GM23338 (cell line): ENCODE results near the gene CLNK. TPM values are rescaled to one million over a fixed set of nuclear protein-coding genes. Genes with fewer than 3 reads are reported as not detected.

Source experiments
- ATAC-seq: fragments of 200-7000 bp; cut with Tn5 transposase; 3 replicates; pipeline ENCODE4 v1.9.1; 2020
- DNase-seq: peaks from one replicate; pipeline ENCODE4 v3.0.0-alpha.2; 2015; ENCODE audit warnings: low spot score
- H2AFZ ChIP-seq: fragments of 200-600 bp; sonication (generic); 2 replicates; pipeline ENCODE4 v1.8.0; 2016; ENCODE audit warnings: antibody characterized with exemption, mild to moderate bottlenecking, moderate library complexity
- H3F3A ChIP-seq: fragments of 200-600 bp; sonication (generic); replicated peaks from 2 replicates; pipeline ENCODE4 v1.8.0; 2017; ENCODE audit warnings: antibody characterized with exemption, mixed run types, low read depth
- H3K27ac ChIP-seq: fragments of 200-600 bp; sonication (generic); 2 replicates; pipeline ENCODE4 v1.6.1; 2016; ENCODE audit warnings: low read depth
- H3K27me3 ChIP-seq: fragments of 200-600 bp; sonication (generic); 2 replicates; pipeline ENCODE4 v1.8.0; 2016; ENCODE audit warnings: mild to moderate bottlenecking, mixed run types, moderate library complexity; ENCODE audit not compliant: insufficient read depth
- H3K36me3 ChIP-seq: fragments of 200-600 bp; sonication (generic); 2 replicates; pipeline ENCODE4 v1.8.0; 2016; ENCODE audit warnings: mild to moderate bottlenecking; ENCODE audit not compliant: insufficient read depth
- H3K4me1 ChIP-seq: fragments of 200-600 bp; sonication (generic); 2 replicates; pipeline ENCODE4 v1.8.0; 2016; ENCODE audit warnings: mild to moderate bottlenecking, moderate library complexity; ENCODE audit not compliant: insufficient read depth
- H3K4me2 ChIP-seq: fragments of 200-600 bp; sonication (generic); 2 replicates; pipeline ENCODE4 v1.7.1; 2017; ENCODE audit warnings: mixed run types
- H3K4me3 ChIP-seq: fragments of 200-600 bp; sonication (generic); 2 replicates; pipeline ENCODE4 v1.6.1; 2016; ENCODE audit warnings: mixed run types
- H3K79me2 ChIP-seq: fragments of 200-600 bp; sonication (generic); replicated peaks from 2 replicates; pipeline ENCODE4 v1.8.0; 2017; ENCODE audit warnings: mild to moderate bottlenecking; ENCODE audit not compliant: insufficient read depth
- H3K9me2 ChIP-seq: fragments of 200-600 bp; sonication (generic); 2 replicates; pipeline ENCODE4 v1.8.0; 2017; ENCODE audit not compliant: insufficient read depth
- H4K20me1 ChIP-seq: fragments of 200-600 bp; sonication (generic); replicated peaks from 2 replicates; pipeline ENCODE4 v1.8.0; 2017; ENCODE audit warnings: mild to moderate bottlenecking; ENCODE audit not compliant: insufficient read depth
- H3K27ac Mint-ChIP-seq: 2 replicates; pipeline ENCODE4 v1.8.0; 2020; ENCODE audit warnings: inconsistent platforms, mild to moderate bottlenecking, moderate library complexity, mixed read lengths
- H3K27me3 Mint-ChIP-seq: 3 replicates; pipeline ENCODE4 v1.8.0; 2022; ENCODE audit warnings: low read depth, mild to moderate bottlenecking, moderate library complexity, mixed read lengths, inconsistent platforms; ENCODE audit not compliant: insufficient read depth, poor library complexity
- H3K36me3 Mint-ChIP-seq: 3 replicates; pipeline ENCODE4 v1.8.0; 2021; ENCODE audit warnings: low read depth, mild to moderate bottlenecking, inconsistent platforms, moderate library complexity, mixed read lengths
- H3K4me1 Mint-ChIP-seq: 3 replicates; pipeline ENCODE4 v1.8.0; 2020; ENCODE audit warnings: mild to moderate bottlenecking, inconsistent platforms, mixed read lengths
- H3K4me3 Mint-ChIP-seq: 3 replicates; pipeline ENCODE4 v1.8.0; 2021; ENCODE audit warnings: moderate library complexity, mild to moderate bottlenecking, inconsistent platforms, mixed read lengths
- H3K9me3 Mint-ChIP-seq: 3 replicates; pipeline ENCODE4 v1.8.0; 2020; ENCODE audit warnings: moderate library complexity, mild to moderate bottlenecking, inconsistent platforms, mixed read lengths
- CREB1 ChIP-seq: fragments of 250-450 bp; sonication (Bioruptor Pico); IDR thresholded peaks from 2 replicates; pipeline ENCODE4 v1.5.0; 2020; ENCODE audit warnings: low read depth, mild to moderate bottlenecking, moderate library complexity
- ETS1 ChIP-seq: IDR thresholded peaks from 2 replicates; pipeline ENCODE4 v1.6.1; 2016; ENCODE audit warnings: antibody characterized with exemption
- EZH2 ChIP-seq: fragments of 200-600 bp; sonication (generic); IDR thresholded peaks from one replicate; pipeline ENCODE4 v1.8.0; 2017; ENCODE audit warnings: antibody characterized with exemption, mild to moderate bottlenecking, low read depth; ENCODE audit not compliant: unreplicated experiment
- JUNB ChIP-seq: IDR thresholded peaks from one replicate; pipeline ENCODE4 v1.6.1; 2016; ENCODE audit warnings: antibody characterized with exemption; ENCODE audit not compliant: unreplicated experiment
- NANOG ChIP-seq: IDR thresholded peaks from 2 replicates; pipeline ENCODE4 v1.6.1; 2016; ENCODE audit warnings: antibody characterized with exemption, borderline replicate concordance
- POLR2AphosphoS5 ChIP-seq: IDR thresholded peaks from 2 replicates; pipeline ENCODE4 v1.6.1; 2016; ENCODE audit warnings: antibody characterized with exemption, low read depth
- REST ChIP-seq: IDR thresholded peaks from one replicate; pipeline ENCODE4 v1.6.1; 2018; ENCODE audit warnings: antibody characterized with exemption; ENCODE audit not compliant: unreplicated experiment
- STAT1 ChIP-seq: IDR thresholded peaks from one replicate; pipeline ENCODE4 v1.6.1; 2016; ENCODE audit warnings: antibody characterized with exemption; ENCODE audit not compliant: unreplicated experiment
- ZNF114 ChIP-seq: fragments of 250-450 bp; sonication (Bioruptor Pico); IDR thresholded peaks from 2 replicates; pipeline ENCODE4 v1.5.0; 2020; ENCODE audit warnings: mild to moderate bottlenecking, moderate library complexity
- ZNF331 ChIP-seq: fragments of 250-450 bp; sonication (Bioruptor Pico); IDR thresholded peaks from 2 replicates; pipeline ENCODE4 v1.5.0; 2020; ENCODE audit warnings: low read depth, mild to moderate bottlenecking, moderate library complexity
- polyA plus RNA-seq: library from polyadenylated mRNA; unstranded; fragments of >200 nt; fragmentation: Nextera tagmentation; extraction: Ambion mirVana; gene quantifications from 2 replicates; pipeline ENCODE4 v1.2.1, GENCODE V29; 2016
- total RNA-seq: library from RNA; depleted of rRNA; stranded (reverse); fragments of >200 nt; shearing (Covaris generic); gene quantifications from 2 replicates; pipeline ENCODE4 v1.2.3, GENCODE V29; 2014
- TF ChIP-seq, protein P1 (sequence below), 2 experiments: fragments of 200-600 bp in 1 of 2; sonication (generic) in 1 of 2; conservative IDR thresholded peaks; 2 replicates each; pipeline versions ENCODE4 v1.5.1 to v1.6.1; 2016 to 2017; ENCODE audit warnings: antibody characterized with exemption in 2 of 2, low read depth in 2 of 2, mild to moderate bottlenecking in 2 of 2, moderate library complexity in 1 of 2

CLNK gene
- total and polyA plus RNA-seq, 2 experiments from 2014 or later = not detected

DNA sequence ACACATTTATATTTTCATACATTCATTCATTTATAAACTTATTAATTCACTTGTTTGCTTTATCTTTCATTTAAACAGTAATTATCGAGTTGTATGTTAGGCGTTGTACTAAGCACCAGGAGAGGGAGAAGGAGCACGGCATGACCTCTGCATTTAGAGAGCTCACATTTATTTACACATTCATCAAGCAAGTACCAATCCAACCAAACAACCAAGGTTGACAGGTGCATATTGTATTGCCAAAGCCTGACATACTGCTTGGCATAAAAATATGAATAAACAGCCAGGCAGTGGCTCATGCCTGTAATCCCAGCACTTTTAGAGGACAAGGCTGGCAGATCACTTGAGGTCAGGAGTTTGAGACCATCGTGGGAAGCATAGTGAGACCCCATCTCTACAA is 37.0 kb upstream of the CLNK start (continued):
- TF ChIP-seq ETS1 = no peak
- TF ChIP-seq JUNB = no peak
- no peak for TF ChIP-seq EZH2
- no peak for TF ChIP-seq CREB1 (CRISPR knock-in tag)
- TF ChIP-seq ZNF114 = no peak
- no peak for TF ChIP-seq ZNF331 (CRISPR knock-in tag)
- no peak for TF ChIP-seq POLR2AphosphoS5
- TF ChIP-seq, protein P1, sequence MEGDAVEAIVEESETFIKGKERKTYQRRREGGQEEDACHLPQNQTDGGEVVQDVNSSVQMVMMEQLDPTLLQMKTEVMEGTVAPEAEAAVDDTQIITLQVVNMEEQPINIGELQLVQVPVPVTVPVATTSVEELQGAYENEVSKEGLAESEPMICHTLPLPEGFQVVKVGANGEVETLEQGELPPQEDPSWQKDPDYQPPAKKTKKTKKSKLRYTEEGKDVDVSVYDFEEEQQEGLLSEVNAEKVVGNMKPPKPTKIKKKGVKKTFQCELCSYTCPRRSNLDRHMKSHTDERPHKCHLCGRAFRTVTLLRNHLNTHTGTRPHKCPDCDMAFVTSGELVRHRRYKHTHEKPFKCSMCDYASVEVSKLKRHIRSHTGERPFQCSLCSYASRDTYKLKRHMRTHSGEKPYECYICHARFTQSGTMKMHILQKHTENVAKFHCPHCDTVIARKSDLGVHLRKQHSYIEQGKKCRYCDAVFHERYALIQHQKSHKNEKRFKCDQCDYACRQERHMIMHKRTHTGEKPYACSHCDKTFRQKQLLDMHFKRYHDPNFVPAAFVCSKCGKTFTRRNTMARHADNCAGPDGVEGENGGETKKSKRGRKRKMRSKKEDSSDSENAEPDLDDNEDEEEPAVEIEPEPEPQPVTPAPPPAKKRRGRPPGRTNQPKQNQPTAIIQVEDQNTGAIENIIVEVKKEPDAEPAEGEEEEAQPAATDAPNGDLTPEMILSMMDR (conservative IDR thresholded peaks at IDR 0.05; ENCODE audit: low read depth in 2 of 2) = no peak
- no peak for TF ChIP-seq NANOG
- TF ChIP-seq REST = no peak
- no peak for TF ChIP-seq STAT1

DNA sequence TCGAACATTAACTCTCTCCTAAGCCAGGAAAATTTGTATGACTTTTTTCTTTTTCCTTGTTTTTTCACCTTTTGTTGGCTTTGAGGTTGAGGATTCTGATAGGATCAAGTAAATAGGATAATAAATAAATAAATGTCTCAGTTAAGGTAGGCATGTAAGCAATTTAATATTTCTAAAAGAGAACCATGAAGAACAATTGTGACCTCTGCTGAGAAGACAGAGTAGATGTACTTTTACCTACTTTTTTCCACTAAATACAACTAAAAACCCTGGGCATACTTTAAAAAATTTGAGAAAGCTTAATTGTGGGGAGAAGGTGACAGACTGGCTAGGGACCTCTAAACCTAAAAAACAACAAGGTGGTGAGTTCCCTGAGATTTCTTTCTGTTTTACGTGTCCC is 31.6 kb upstream of the CLNK start:
- peaks cover 3% of the 10 kb centered on the region; the same call in 1 of the 2 replicates for H3K9me2 ChIP-seq
- H4K20me1 ChIP-seq = no peaks in the 10 kb centered on the region
- Mint-ChIP-seq H3K27ac (0 out of 2 replicates have a peak overlapping the region, but pooled peaks have one; percentile 7), H3K27me3 (peaks cover 2% of the 10 kb centered on the region), H3K9me3 (peaks cover 4% of the 10 kb centered on the region; the same call in 2 of the 3 replicates), H3K4me1 (peaks cover 7% of the 10 kb centered on the region), H3K36me3 (peaks cover 6% of the 10 kb centered on the region; the same call in 1 of the 3 replicates), H3K4me3 (no peak overlapping the region)
- no peaks in the 10 kb centered on the region for H3K4me1 ChIP-seq
- no peaks in the 10 kb centered on the region for H3K36me3 ChIP-seq
- ATAC-seq (no peak), DNase-seq (no peak)
- H3K79me2 ChIP-seq = no peaks in the 10 kb centered on the region
- no peak overlapping the region for H3K27ac ChIP-seq
- H2AFZ ChIP-seq = no peak overlapping the region
- H3K27me3 ChIP-seq = no peaks in the 10 kb centered on the region
- H3F3A ChIP-seq = no peaks in the 10 kb centered on the region
- no peak overlapping the region for H3K4me3 ChIP-seq
- H3K4me2 ChIP-seq = no peak overlapping the region
- TF ChIP-seq ZNF114 = no peak
- TF ChIP-seq, protein P1 (conservative IDR thresholded peaks at IDR 0.05; ENCODE audit: low read depth in 2 of 2) = no peak
